ENCODE measurements around the gene FGF11. TPM values are rescaled to one million over a fixed set of nuclear protein-coding genes. Genes with fewer than 3 reads are reported as not detected.

Gene FGF11
- total RNA-seq, 4 donors from 2014 or later: 1.6 to 2.4 (median 1.9) TPM; not detected in 1

- H3K4me3 ChIP-seq: no peak overlapping the region
- WGBS, 2 donors (ENCODE audit: low coverage in 1 of 2): 85 to 100% methylated on average over 1 of the region's 1 CpG
- H3K4me1 ChIP-seq: peaks cover 3 to 12% (median 8%) of the 10 kb centered on the region in 4 donors
- in situ Hi-C loops (cut with MboI; ENCODE audit: low pct_ligation_motif_present in 1 of 4, low pct_unique_long_range_greater_than_20kb in 1 of 4, low sequenced_read_pairs in 3 of 4) (loop anchor here in 2 of 4 donors (10.0 kb wide), 2 partner anchors 66 to 76 kb away; partner anchors contain the start of genes KCTD11 (in 1 of the 2) and TMEM95 (in 1 of the 2)), intact Hi-C loops (cut with DNase I; ENCODE audit: low total_unique reads) (no loop called here)
- no peak overlapping the region for H3K27ac ChIP-seq
- H3K9me3 ChIP-seq: no peaks in the 10 kb centered on the region
- no peaks in the 10 kb centered on the region for H3K36me3 ChIP-seq
- no peak for DNase-seq
- no peaks in the 10 kb centered on the region for H3K27me3 ChIP-seq
- no peak for TF ChIP-seq POLR2AphosphoS5 (IDR thresholded peaks at IDR 0.05)
Measured at GRCh38 chr17:7431231-7431630, 8.1 kb upstream of the FGF11 start.

DNA sequence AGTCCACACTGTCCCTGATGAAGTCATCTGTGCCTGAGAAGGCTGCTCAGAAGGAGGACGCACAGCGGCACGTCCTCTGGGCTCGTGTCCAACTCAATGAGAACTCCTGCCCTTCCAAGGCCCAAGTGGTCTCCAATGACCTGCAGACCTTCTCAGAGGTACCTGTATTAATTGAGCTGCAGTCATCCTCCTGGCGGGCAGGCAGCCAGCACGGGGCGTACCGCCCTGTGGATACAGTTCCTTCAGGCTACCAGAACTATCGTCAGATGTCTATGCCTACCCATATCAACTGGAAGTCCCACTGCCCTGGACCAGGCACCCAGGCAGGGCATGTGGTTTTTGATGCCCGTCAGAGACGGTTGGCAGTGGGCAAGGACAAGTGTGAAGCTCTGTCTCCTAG, 7.0 kb upstream of the FGF11 start:
- intact Hi-C loops (cut with DNase I; ENCODE audit: low total_unique reads) (no loop called here), in situ Hi-C loops (cut with MboI; ENCODE audit: low pct_ligation_motif_present in 1 of 4, low pct_unique_long_range_greater_than_20kb in 1 of 4, low sequenced_read_pairs in 3 of 4) (loop anchor here in 2 of 4 donors (10.0 kb wide), 2 partner anchors 67 to 77 kb away; partner anchors contain the start of genes KCTD11 (in 1 of the 2) and TMEM95 (in 1 of the 2))
- no peak overlapping the region for H3K4me3 ChIP-seq
- H3K9me3 ChIP-seq: no peaks in the 10 kb centered on the region
- peaks cover 11 to 22% (median 19%) of the 10 kb centered on the region in 4 donors for H3K4me1 ChIP-seq
- no peak overlapping the region for H3K27ac ChIP-seq
- no peaks in the 10 kb centered on the region for H3K36me3 ChIP-seq
- H3K27me3 ChIP-seq: no peaks in the 10 kb centered on the region
- WGBS, 2 donors (ENCODE audit: low coverage in 1 of 2): 94% methylated on average over 11 of the region's 11 CpGs; no CpG with 5 or more reads in 1 of the 2 donors
- TF ChIP-seq CTCF (IDR thresholded peaks at IDR 0.05) (no peak), EP300 (IDR thresholded peaks at IDR 0.05; ENCODE audit: low read depth) (no peak), POLR2AphosphoS5 (IDR thresholded peaks at IDR 0.05) (no peak), POLR2A (IDR thresholded peaks at IDR 0.05) (no peak)
- no peak for DNase-seq

DNA sequence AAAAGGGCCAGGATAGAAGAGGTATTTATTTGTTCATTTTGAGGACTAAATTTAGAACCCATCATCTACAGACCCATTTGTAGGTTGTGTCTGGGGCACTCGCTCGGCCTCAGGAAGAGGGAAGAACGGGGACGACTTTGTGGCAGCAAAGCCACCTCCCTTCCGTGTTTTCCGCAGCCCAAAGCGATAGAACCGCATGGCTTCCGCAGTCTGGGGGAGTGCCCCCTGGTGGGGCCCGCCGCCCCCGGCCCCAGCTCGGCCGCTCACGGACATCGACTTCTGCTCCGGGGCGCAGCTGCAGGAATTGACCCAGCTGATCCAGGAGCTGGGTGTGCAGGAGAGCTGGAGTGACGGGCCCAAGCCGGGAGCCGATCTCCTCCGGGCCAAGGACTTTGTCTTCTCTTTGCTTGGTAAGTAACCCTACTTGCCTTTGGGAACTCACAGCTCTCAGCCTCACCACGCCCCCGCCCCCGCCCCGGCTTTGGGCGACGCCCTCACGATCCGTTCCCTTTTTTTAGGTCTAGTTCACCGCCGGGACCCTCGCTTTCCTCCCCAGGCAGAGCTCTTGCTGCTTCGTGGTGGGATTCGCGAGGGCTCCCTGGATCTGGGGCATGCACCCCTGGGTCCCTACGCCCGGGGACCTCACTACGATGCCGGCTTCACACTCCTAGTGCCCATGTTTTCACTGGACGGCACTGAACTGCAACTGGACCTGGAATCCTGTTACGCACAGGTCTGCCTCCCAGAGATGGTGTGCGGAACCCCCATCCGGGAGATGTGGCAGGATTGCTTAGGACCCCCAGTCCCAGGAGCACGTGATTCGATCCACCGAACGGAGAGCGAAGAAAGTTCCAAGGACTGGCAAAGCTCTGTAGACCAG, 3.4 kb upstream of the FGF11 start:
- in situ Hi-C loops (cut with MboI; ENCODE audit: low pct_ligation_motif_present in 1 of 4, low pct_unique_long_range_greater_than_20kb in 1 of 4, low sequenced_read_pairs in 3 of 4): loop anchor here in 2 of 4 donors (10.0 kb wide), 2 partner anchors 71 to 81 kb away; partner anchors contain the start of genes KCTD11 (in 1 of the 2) and TMEM95 (in 1 of the 2)
- H3K9me3 ChIP-seq: no peaks in the 10 kb centered on the region
- no peaks in the 10 kb centered on the region for H3K36me3 ChIP-seq
- intact Hi-C loops (cut with DNase I; ENCODE audit: low total_unique reads): no loop called here
- peak; percentile 69 for DNase-seq
- WGBS, 2 donors (ENCODE audit: low coverage in 1 of 2): 7% methylated on average over 48 of the region's 49 CpGs; no CpG with 5 or more reads in 1 of the 2 donors
- peak overlapping the region; percentile 82 to 90 (median 87) for H3K27ac ChIP-seq
- TF ChIP-seq CTCF (IDR thresholded peaks at IDR 0.05) (peak in 3 of 5 experiments; percentile 24 to 25 (median 24)), POLR2AphosphoS5 (IDR thresholded peaks at IDR 0.05) (peak in 1 of 3 donors; percentile 14), POLR2A (IDR thresholded peaks at IDR 0.05) (peak; percentile 43), EP300 (IDR thresholded peaks at IDR 0.05; ENCODE audit: low read depth) (no peak)
- H3K27me3 ChIP-seq: peaks cover 32% of the 10 kb centered on the region
- peaks cover 26 to 51% (median 42%) of the 10 kb centered on the region in 4 donors for H3K4me1 ChIP-seq
- H3K4me3 ChIP-seq: peak overlapping the region; percentile 33 to 79 (median 53)

DNA sequence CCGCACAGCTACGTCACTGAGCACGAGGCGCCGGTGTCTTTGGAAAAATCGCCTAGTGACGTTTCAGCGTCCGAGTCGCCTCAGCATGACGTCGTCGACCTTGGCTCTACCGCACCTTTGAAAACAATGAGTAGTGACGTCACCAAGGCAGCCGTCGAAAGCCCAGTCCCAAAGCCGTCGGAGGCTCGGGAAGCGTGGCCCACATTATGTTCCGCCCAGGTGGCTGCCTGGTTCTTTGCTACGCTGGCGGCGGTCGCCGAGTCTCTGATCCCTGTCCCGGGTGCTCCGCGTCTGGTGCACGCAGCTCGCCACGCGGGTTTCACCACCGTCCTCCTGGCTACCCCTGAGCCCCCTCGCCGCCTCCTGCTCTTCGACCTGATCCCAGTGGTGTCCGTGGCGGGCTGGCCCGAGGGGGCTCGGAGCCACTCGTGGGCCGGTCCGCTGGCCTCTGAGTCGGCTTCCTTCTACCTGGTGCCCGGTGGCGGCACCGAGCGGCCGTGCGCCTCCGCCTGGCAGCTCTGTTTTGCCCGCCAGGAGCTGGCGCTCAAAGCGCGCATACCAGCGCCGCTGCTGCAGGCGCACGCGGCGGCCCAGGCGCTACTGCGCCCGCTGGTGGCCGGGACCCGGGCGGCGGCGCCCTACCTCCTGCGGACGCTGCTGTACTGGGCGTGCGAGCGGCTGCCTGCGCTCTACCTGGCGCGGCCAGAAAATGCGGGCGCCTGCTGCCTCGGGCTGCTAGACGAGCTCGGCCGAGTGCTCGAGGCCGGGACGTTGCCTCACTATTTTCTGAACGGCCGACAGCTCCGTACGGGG, 2.5 kb upstream of the FGF11 start:
- H3K27ac ChIP-seq: peak overlapping the region; percentile 82 to 90 (median 87)
- H3K27me3 ChIP-seq: peaks cover 40% of the 10 kb centered on the region
- peak overlapping the region; percentile 18 to 79 (median 36) for H3K4me3 ChIP-seq

More for the DNA sequence above, 2.5 kb upstream of the FGF11 start:
- TF ChIP-seq CTCF (IDR thresholded peaks at IDR 0.05) (peak in 4 of 5 experiments; percentile 70 to 90 (median 81)), POLR2AphosphoS5 (IDR thresholded peaks at IDR 0.05) (peak in 2 of 3 donors; percentile 56 to 68), EP300 (IDR thresholded peaks at IDR 0.05; ENCODE audit: low read depth) (no peak), POLR2A (IDR thresholded peaks at IDR 0.05) (peak; percentile 63)
- Histone ChIP-seq H3K4me1 (peaks cover 26 to 51% (median 43%) of the 10 kb centered on the region in 4 donors), H3K36me3 (no peaks in the 10 kb centered on the region), H3K9me3 (no peaks in the 10 kb centered on the region)
- in situ Hi-C loops (cut with MboI; ENCODE audit: low pct_ligation_motif_present in 1 of 4, low pct_unique_long_range_greater_than_20kb in 1 of 4, low sequenced_read_pairs in 3 of 4): loop anchor here in 2 of 4 donors (10.0 kb wide), 2 partner anchors 72 to 82 kb away; partner anchors contain the start of genes KCTD11 (in 1 of the 2) and TMEM95 (in 1 of the 2)
- WGBS, 2 donors (ENCODE audit: low coverage in 1 of 2): 7% methylated on average over 87 of the region's 92 CpGs; no CpG with 5 or more reads in 1 of the 2 donors
- intact Hi-C loops (cut with DNase I; ENCODE audit: low total_unique reads): loop anchor here (1.0 kb wide), 1 partner anchor 80 kb away; no protein-coding TSS in a partner anchor
- peak; percentile 88 for DNase-seq
